GM12875 (cell line): ENCODE measurements around the gene MZT1.

ENCODE experiments used
- H3K4me3 ChIP-seq: one replicate; pipeline ENCODE4 v1.5.1; 2011; ENCODE audit warnings: low read depth, low read length, control low read depth
- TF ChIP-seq, protein P1 (sequence below): IDR thresholded peaks from 2 replicates; pipeline ENCODE4 v1.5.1; 2011; ENCODE audit warnings: low read depth, mild to moderate bottlenecking, control low read depth, inconsistent platforms, low read length, moderate library complexity, borderline replicate concordance; ENCODE audit not compliant: insufficient read depth

Gene MZT1

DNA sequence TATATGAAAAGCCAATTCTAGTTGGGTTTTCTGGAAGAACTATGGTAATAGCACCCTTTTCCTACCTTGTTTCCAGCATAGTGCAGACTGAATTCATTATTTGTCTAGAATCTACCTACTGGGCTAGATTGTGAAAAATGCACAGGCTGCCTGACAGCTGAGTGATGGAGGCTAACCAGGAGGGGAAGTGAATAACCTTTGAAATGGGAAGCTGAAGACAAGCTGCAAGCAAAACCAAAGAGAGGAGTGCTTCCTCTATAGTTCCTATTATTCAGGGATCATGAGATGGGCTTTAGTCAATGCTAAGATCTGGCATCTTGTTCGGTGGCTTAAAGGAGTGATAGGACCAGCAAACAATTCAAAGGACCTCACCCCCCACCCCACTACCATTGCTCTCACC is 26.9 kb downstream of the MZT1 start:
- no peak overlapping the region for H3K4me3 ChIP-seq
- TF ChIP-seq, protein P1, sequence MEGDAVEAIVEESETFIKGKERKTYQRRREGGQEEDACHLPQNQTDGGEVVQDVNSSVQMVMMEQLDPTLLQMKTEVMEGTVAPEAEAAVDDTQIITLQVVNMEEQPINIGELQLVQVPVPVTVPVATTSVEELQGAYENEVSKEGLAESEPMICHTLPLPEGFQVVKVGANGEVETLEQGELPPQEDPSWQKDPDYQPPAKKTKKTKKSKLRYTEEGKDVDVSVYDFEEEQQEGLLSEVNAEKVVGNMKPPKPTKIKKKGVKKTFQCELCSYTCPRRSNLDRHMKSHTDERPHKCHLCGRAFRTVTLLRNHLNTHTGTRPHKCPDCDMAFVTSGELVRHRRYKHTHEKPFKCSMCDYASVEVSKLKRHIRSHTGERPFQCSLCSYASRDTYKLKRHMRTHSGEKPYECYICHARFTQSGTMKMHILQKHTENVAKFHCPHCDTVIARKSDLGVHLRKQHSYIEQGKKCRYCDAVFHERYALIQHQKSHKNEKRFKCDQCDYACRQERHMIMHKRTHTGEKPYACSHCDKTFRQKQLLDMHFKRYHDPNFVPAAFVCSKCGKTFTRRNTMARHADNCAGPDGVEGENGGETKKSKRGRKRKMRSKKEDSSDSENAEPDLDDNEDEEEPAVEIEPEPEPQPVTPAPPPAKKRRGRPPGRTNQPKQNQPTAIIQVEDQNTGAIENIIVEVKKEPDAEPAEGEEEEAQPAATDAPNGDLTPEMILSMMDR = no peak

DNA sequence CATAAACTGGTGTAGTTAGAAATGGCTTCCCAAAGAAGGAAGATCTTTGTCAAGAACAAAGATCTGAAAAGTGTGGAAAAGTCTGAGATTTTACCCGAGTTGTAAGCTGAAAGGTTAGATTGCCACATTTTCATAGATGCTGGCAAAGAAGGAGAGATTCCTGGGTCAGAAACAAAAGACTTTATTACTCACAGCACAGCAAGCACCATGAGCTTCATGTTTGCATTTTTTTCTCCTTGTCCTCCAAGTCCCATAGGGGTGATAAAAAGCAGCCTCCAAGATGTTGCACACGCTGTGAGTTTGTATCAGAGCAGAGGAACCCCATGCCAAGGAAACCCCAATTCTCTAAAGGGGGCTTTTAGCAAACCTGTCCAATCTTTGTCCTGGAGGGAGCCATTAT is 29.3 kb downstream of the MZT1 start:
- no peak overlapping the region for H3K4me3 ChIP-seq
- TF ChIP-seq, protein P1 = no peak

DNA sequence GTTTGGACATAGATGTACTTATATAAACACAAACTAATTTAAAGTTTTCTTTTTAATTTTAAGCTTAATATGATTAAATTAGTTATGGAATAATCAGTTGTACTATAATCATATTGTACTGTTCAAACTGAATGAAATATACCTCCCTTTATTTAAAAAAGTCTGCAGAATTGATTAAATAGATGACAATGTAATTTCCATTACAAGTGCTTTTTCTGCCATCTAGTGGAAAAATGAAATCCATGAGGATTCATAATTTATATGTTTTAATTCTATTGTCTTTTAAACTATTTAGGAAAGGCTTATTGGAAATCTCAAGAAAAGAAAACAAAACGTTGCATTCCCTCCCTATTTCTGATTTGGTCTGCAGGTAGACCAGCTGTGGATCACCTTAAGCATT is 30.9 kb downstream of the MZT1 start:
- TF ChIP-seq, protein P1 = no peak
- H3K4me3 ChIP-seq = no peak overlapping the region

DNA sequence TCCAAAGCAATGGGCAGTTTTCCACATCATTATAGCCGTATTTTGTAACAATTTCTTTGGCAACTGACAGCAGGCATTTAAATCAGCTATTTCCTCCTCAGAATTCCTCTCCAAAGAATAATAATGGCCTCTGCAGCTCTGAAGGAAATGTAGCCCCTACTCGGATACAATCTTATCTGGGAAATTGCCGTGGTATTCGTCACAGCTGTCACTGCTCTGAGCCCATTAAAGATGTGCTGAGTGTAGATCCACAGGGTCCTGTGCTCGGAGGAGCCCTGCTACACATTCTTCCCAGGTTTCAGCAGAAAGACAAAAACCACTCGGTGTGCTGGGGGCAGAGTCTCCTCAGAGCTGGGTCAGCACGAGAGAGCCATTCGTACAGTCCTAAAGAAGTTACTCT is 33.1 kb downstream of the MZT1 start:
- no peak overlapping the region for H3K4me3 ChIP-seq
- TF ChIP-seq, protein P1 = no peak

DNA sequence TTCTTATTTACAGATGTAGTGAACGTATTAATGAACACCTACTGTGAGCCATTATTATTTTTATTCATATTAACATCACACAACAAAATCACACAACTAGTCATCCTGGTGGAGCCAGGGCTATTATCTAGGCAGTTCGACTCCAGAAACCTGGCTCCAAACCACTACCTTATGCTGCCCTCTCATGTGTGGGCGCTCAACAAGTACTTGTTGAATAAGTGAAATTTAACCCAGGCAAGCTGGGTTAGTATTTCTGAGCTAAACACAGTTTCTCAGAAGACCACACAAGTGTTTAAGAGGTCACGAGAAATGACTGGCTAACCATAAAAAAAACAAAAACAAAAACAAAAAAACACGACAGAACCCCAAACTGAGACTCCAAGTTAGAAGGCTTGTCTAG is 33.6 kb downstream of the MZT1 start:
- TF ChIP-seq, protein P1 = no peak
- H3K4me3 ChIP-seq = no peak overlapping the region

DNA sequence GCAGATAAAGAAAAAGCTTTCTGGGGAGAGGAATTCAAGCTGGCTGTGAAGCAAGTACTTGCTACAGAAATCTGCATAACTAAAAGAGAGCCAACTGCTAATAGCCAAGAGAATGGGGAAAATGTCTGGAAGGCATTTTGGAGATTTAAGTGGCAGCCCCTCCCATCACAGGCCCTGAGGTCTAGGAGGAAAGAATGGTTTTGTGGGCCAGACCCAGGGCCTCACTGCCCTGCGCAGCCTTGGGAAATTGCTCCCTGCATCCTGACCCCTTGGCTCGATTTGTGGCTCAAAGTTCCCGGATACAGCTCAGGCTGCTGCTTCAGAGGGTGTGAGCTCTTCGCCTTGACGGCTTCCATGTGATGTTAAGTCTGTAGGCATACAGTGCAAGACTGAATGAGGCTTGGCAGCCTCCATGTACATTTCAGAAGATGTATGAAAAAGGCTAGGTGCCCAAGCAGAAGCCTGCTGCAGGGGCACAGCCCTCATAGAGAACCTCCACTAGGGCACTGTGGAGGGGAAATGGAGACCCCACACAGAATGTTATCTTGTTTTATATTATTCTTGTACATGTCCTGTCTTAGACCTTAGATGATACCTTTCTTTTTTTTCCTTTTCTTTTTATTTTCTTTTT is 34.4 kb downstream of the MZT1 start:
- no peak overlapping the region for H3K4me3 ChIP-seq
- TF ChIP-seq, protein P1 = no peak

DNA sequence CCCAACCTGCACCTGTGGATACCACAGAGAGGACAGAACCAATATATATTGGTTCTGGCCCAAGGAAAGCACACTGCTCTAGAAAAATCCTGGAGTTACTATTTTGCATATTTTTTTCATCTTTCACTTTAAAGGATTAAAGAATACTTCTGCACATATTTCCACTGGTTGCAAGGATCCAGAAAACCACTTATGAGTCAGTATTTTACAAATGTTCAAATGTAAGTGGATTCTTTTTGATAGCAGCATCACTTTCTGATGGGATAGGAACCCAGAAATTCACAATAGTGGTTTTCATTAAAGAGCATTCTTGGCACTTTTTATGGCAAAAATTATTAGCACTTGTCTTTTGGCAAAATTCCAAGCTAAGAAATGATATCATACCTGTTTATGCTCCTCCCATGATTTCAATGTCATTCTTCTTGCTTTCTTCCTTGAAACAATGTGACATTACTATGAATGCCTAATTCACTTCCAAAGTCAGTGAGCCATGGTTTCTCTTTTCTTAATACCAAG is 38.2 kb downstream of the MZT1 start:
- TF ChIP-seq, protein P1 = no peak
- H3K4me3 ChIP-seq = no peak overlapping the region
